Fibroblast of lung (primary cell): ENCODE results near the gene CTDSP1. TPM values are rescaled to one million over a fixed set of nuclear protein-coding genes. Genes with fewer than 3 reads are reported as not detected.

Experiments used
- DNase-seq, 2 donors: peaks; one replicate each; pipeline versions ENCODE4 v3.0.0 to v3.0.0-alpha.2; 2010; ENCODE audit warnings: low read depth in 2 of 2
- H2AFZ ChIP-seq: 2 replicates; pipeline ENCODE4 v1.5.1; 2012; ENCODE audit warnings: low read length, control low read depth, inconsistent platforms
- H3K27ac ChIP-seq: 2 replicates; pipeline ENCODE4 v1.5.1; 2011; ENCODE audit warnings: low read length, control low read depth; ENCODE audit not compliant: insufficient read depth
- H3K27me3 ChIP-seq: 2 replicates; pipeline ENCODE4 v1.5.1; 2011; ENCODE audit warnings: mild to moderate bottlenecking, low read length; ENCODE audit not compliant: control insufficient read depth, insufficient read depth
- H3K36me3 ChIP-seq: 2 replicates; pipeline ENCODE4 v1.5.1; 2011; ENCODE audit warnings: low read length; ENCODE audit not compliant: control insufficient read depth, insufficient read depth
- H3K4me1 ChIP-seq: 2 replicates; pipeline ENCODE4 v1.5.1; 2011; ENCODE audit warnings: low read length; ENCODE audit not compliant: control insufficient read depth, insufficient read depth; ENCODE audit errors: extremely low read depth
- H3K4me2 ChIP-seq: 2 replicates; pipeline ENCODE4 v1.5.1; 2011; ENCODE audit warnings: low read length, control low read depth; ENCODE audit not compliant: insufficient read depth; ENCODE audit errors: extremely low read depth
- H3K4me3 ChIP-seq, 4 experiments: fragments of 200-600 bp in 1 of 4; sonication (generic) in 1 of 4; replicated peaks in 1 of 4; 2 replicates each; pipeline ENCODE4 v1.5.1; 2011 to 2016; ENCODE audit warnings: low read length in 4 of 4, low read depth in 3 of 4, mild to moderate bottlenecking in 3 of 4, control low read depth in 2 of 4, inconsistent platforms in 1 of 4, mixed read lengths in 1 of 4; ENCODE audit not compliant: insufficient read depth in 1 of 4; ENCODE audit errors: control extremely low read depth in 1 of 4
- H3K79me2 ChIP-seq: 2 replicates; pipeline ENCODE4 v1.5.1; 2012; ENCODE audit warnings: mild to moderate bottlenecking, low read length, inconsistent platforms; ENCODE audit not compliant: control insufficient read depth, insufficient read depth
- H3K9ac ChIP-seq: 2 replicates; pipeline ENCODE4 v1.5.1; 2011; ENCODE audit warnings: mild to moderate bottlenecking, low read length, control low read depth; ENCODE audit not compliant: insufficient read depth
- H3K9me3 ChIP-seq: 2 replicates; pipeline ENCODE4 v1.5.1; 2012; ENCODE audit warnings: low read depth, low read length; ENCODE audit not compliant: control insufficient read depth, insufficient read depth
- H4K20me1 ChIP-seq: 2 replicates; pipeline ENCODE4 v1.5.1; 2011; ENCODE audit warnings: low read length; ENCODE audit not compliant: control insufficient read depth, insufficient read depth; ENCODE audit errors: extremely low read depth
- CTCF ChIP-seq, 2 donors: IDR thresholded peaks in 1 of 2; conservative IDR thresholded peaks in 1 of 2; 1 replicate in 1 of 2; 2 replicates in 1 of 2; pipeline ENCODE4 v1.5.1; 2011 to 2012; ENCODE audit warnings: low read length in 2 of 2, control low read depth in 1 of 2, inconsistent platforms in 1 of 2, low read depth in 1 of 2, mild to moderate bottlenecking in 1 of 2
- EZH2 ChIP-seq: IDR thresholded peaks from 2 replicates; pipeline ENCODE4 v1.5.1; 2012; ENCODE audit warnings: low read length, control low read depth, mild to moderate bottlenecking; ENCODE audit errors: missing control alignments
- polyA plus RNA-seq, 2 donors: library from polyadenylated mRNA; depleted of rRNA in 1 of 2; stranded (reverse) in 1 of 2; unstranded in 1 of 2; fragments of >200 nt; gene quantifications; 2 replicates each; pipeline ENCODE4 v1.2.1, GENCODE V29; 2011 to 2012; ENCODE audit warnings: missing spikeins in 1 of 2
- total RNA-seq: library from RNA; depleted of rRNA; stranded (reverse); fragments of >200 nt; gene quantifications from 2 replicates; pipeline ENCODE4 v1.2.1, GENCODE V29; 2014

Gene CTDSP1
- total and polyA plus RNA-seq, 2 donors (not counting 1 experiment from before 2014, with no cell fraction given), result 45.4 to 69.6 TPM

- Histone ChIP-seq H3K9me3 (no peaks in the 10 kb centered on the region), H3K36me3 (no peaks in the 10 kb centered on the region), H2AFZ (no peak overlapping the region), H3K4me2 (no peak overlapping the region), H3K4me1 (no peaks in the 10 kb centered on the region), H3K27ac (no peak overlapping the region), H3K9ac (no peak overlapping the region), H4K20me1 (no peaks in the 10 kb centered on the region), H3K27me3 (peaks cover 2% of the 10 kb centered on the region), H3K79me2 (no peaks in the 10 kb centered on the region), H3K4me3 (no peak overlapping the region)
- no peak for DNase-seq
- no peak for TF ChIP-seq EZH2
- TF ChIP-seq CTCF (conservative IDR thresholded peaks at IDR 0.05 in 1 of 2, IDR thresholded peaks at IDR 0.05 in 1 of 2; ENCODE audit: low read depth in 1 of 2, low read length in 2 of 2), result no peak
Observed at GRCh38 chr2:218436992-218437391, 37.3 kb downstream of the CTDSP1 start.

- Histone ChIP-seq H3K9me3 (no peaks in the 10 kb centered on the region), H3K36me3 (no peaks in the 10 kb centered on the region), H2AFZ (no peak overlapping the region), H3K4me1 (no peaks in the 10 kb centered on the region), H4K20me1 (no peaks in the 10 kb centered on the region), H3K27ac (no peak overlapping the region), H3K4me2 (no peak overlapping the region), H3K79me2 (no peaks in the 10 kb centered on the region), H3K9ac (no peak overlapping the region), H3K27me3 (no peaks in the 10 kb centered on the region), H3K4me3 (no peak overlapping the region)
- TF ChIP-seq CTCF (conservative IDR thresholded peaks at IDR 0.05 in 1 of 2, IDR thresholded peaks at IDR 0.05 in 1 of 2; ENCODE audit: low read depth in 1 of 2, low read length in 2 of 2) (no peak), EZH2 (no peak)
- no peak for DNase-seq
Observed at GRCh38 chr2:218437969-218438368, 38.3 kb downstream of the CTDSP1 start.

- Histone ChIP-seq H3K4me3 (no peak overlapping the region), H3K9ac (no peak overlapping the region), H3K36me3 (no peaks in the 10 kb centered on the region), H3K27ac (no peak overlapping the region), H3K4me2 (no peak overlapping the region), H3K27me3 (no peaks in the 10 kb centered on the region), H3K4me1 (no peaks in the 10 kb centered on the region), H3K9me3 (no peaks in the 10 kb centered on the region), H4K20me1 (no peaks in the 10 kb centered on the region), H2AFZ (no peak overlapping the region), H3K79me2 (no peaks in the 10 kb centered on the region)
- TF ChIP-seq EZH2, result no peak
- TF ChIP-seq CTCF (conservative IDR thresholded peaks at IDR 0.05 in 1 of 2, IDR thresholded peaks at IDR 0.05 in 1 of 2; ENCODE audit: low read depth in 1 of 2, low read length in 2 of 2), result no peak
- DNase-seq, result no peak
Observed at GRCh38 chr2:218438596-218438995, 38.9 kb downstream of the CTDSP1 start.
